ENCODE data around the gene ACBD3. TPM values are rescaled to one million over a fixed set of nuclear protein-coding genes. Genes with fewer than 3 reads are reported as not detected.

Gene ACBD3
- polyA plus RNA-seq, 1 of the 3 experiments (the other 2 are of a cell fraction), result 17.8 TPM

GRCh38 chr1:226128487-226129075 lies 58.0 kb downstream of the ACBD3 start (continued):
- no peak for TF ChIP-seq CTCF (IDR thresholded peaks at IDR 0.05)
- TF ChIP-seq NFIC (IDR thresholded peaks at IDR 0.05; ENCODE audit: borderline replicate concordance), result no peak
- TF ChIP-seq MEF2A (IDR thresholded peaks at IDR 0.05; ENCODE audit: borderline replicate concordance, low read depth), result no peak
- no peak for TF ChIP-seq JUND (IDR thresholded peaks at IDR 0.05)
- no peak for TF ChIP-seq MAX (IDR thresholded peaks at IDR 0.05; ENCODE audit: low read depth)
- TF ChIP-seq ZBTB33 (IDR thresholded peaks at IDR 0.05; ENCODE audit: borderline replicate concordance, low read depth), result no peak
- TF ChIP-seq RCOR1 (IDR thresholded peaks at IDR 0.05; ENCODE audit: low read length), result no peak
- no peak for TF ChIP-seq NRF1 (IDR thresholded peaks at IDR 0.05; ENCODE audit: low read depth, low read length)
- no peak for TF ChIP-seq TAF1 (IDR thresholded peaks at IDR 0.05; ENCODE audit: borderline replicate concordance, low read depth, low read length)
- TF ChIP-seq CHD2 (IDR thresholded peaks at IDR 0.05; ENCODE audit: low read length, partially characterized antibody), result no peak
- TF ChIP-seq RXRA (IDR thresholded peaks at IDR 0.05; ENCODE audit: borderline replicate concordance, low read depth), result no peak
- TF ChIP-seq YY1 (IDR thresholded peaks at IDR 0.05; ENCODE audit: low read depth), result no peak
- TF ChIP-seq SIN3A (IDR thresholded peaks at IDR 0.05; ENCODE audit: borderline replicate concordance, low read depth, low read length), result no peak

GRCh38 chr1:226126824-226127569 lies 59.5 kb downstream of the ACBD3 start:
- H3K36me3 ChIP-seq (replicated peaks in 1 of 2; ENCODE audit: control insufficient read depth in 1 of 2, insufficient read depth in 2 of 2, low read length in 1 of 2), result no peaks in the 10 kb centered on the region
- no peaks in the 10 kb centered on the region for H3K9me3 ChIP-seq
- no peaks in the 10 kb centered on the region for H3K27me3 ChIP-seq (ENCODE audit: insufficient read depth)
- peaks cover 9% of the 10 kb centered on the region for H3F3A ChIP-seq (replicated peaks; ENCODE audit: insufficient read depth)
- H3K27ac ChIP-seq (ENCODE audit: low read depth in 2 of 2, low read length in 1 of 2), result no peak overlapping the region
- H3K9ac ChIP-seq, result no peak overlapping the region
- peaks cover 0 to 15% of the 10 kb centered on the region in 2 experiments; a peak in 2 of 4 replicates for H3K4me1 ChIP-seq (ENCODE audit: control insufficient read depth in 1 of 2, insufficient read depth in 2 of 2, low read depth in 1 of 2, low read length in 1 of 2)
- WGBS (ENCODE audit: low lambda C conversion rate), result 91% methylated on average over 31 of the region's 31 CpGs
- TF ChIP-seq REST (IDR thresholded peaks at IDR 0.05; ENCODE audit: low read depth, low read length), result no peak
- no peak for TF ChIP-seq NFIC (IDR thresholded peaks at IDR 0.05; ENCODE audit: borderline replicate concordance)
- H3K9me2 ChIP-seq, result no peaks in the 10 kb centered on the region
- H4K20me1 ChIP-seq (ENCODE audit: insufficient read depth), result no peaks in the 10 kb centered on the region
- POLR2A ChIA-PET, result no interaction called here
- H2AFZ ChIP-seq (ENCODE audit: low read depth), result no peak overlapping the region
- DNase-seq, result no peak
- H3K4me2 ChIP-seq, result no peak overlapping the region
- CTCF ChIA-PET, result interaction anchor here (2.4 to 5.1 kb wide), 5 partner anchors 22 to 73 kb away, joined by 9 to 126 read pairs (median 20); no protein-coding TSS in a partner anchor
- H3K79me2 ChIP-seq (ENCODE audit: insufficient read depth), result no peaks in the 10 kb centered on the region
- H3K4me3 ChIP-seq (ENCODE audit: low read depth in 2 of 2, low read length in 1 of 2), result no peak overlapping the region
